ENCODE results near the gene ANP32E.

DNA sequence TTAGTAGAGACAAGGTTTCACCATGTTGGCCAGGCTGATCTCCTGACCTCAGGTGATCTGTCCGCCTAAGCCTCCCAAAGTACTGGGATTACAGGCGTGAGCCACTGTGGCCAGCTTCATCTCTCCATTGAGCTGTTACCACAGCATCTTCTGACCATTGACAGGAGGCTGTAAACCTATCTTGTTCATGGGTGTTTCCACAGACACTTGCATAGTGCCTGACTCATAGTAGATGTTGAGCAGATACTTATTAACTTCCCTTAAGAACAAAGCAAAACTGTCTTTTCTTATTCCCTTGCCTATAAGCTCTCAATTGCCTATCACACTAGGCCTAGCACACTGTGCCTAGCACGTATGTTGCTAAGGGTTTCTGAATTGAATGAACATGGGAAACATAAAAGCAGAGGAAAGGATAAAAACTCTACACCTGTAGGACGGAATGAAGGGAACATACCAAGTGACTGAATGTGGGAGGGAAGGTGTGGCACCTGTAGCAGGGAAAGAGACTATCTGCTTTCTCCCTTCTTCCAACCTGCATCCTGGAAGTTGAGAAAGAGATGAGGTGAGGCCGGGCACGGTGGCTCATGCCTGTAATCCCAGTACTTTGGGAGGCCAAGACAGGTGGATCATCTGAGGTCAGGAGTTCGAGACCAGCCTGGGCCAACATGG lies 35.5 kb upstream of the ANP32E start:
- TF ChIP-seq POLR2A (IDR thresholded peaks at IDR 0.05; ENCODE audit: low read depth, low read length) (no peak), TAF1 (IDR thresholded peaks at IDR 0.05; ENCODE audit: low read depth, low read length) (no peak), POLR2AphosphoS5 (IDR thresholded peaks at IDR 0.05; ENCODE audit: low read depth, low read length) (no peak), PAX5 (IDR thresholded peaks at IDR 0.05; ENCODE audit: insufficient read depth, low read length, severe bottlenecking) (no peak)
